ENCODE measurements around the gene AHRR.
A peak's percentile ranks its signal among the peaks of the same experiment; 100 is the strongest.

- no peak for TF ChIP-seq ZNF280A (IDR thresholded peaks at IDR 0.05; ENCODE audit: low read depth, partially characterized antibody)
- peak; percentile 74 for TF ChIP-seq RBFOX2 (IDR thresholded peaks at IDR 0.05; ENCODE audit: low read depth, low read length)
- TF ChIP-seq ZFX (CRISPR knock-in tag; IDR thresholded peaks at IDR 0.05), result peak; percentile 19; the same call in 1 of the 2 replicates
- TF ChIP-seq BMI1 (IDR thresholded peaks at IDR 0.05; ENCODE audit: low read length), result no peak
- no peak for TF ChIP-seq CBX2 (IDR thresholded peaks at IDR 0.05; ENCODE audit: insufficient read depth, low read length, poor library complexity, severe bottlenecking)
- TF ChIP-seq RAD21 (CRISPR knock-in tag; conservative IDR thresholded peaks at IDR 0.05 in 1 of 2, IDR thresholded peaks at IDR 0.05 in 1 of 2), result no peak
- no peak for TF ChIP-seq JUNB (CRISPR knock-in tag; conservative IDR thresholded peaks at IDR 0.05)
- 0 out of 4 replicates have a peak, but pooled peaks of 1 of the 2 experiments have one; percentile 60 for TF ChIP-seq ZNF639 (CRISPR knock-in tag; conservative IDR thresholded peaks at IDR 0.05 in 1 of 2, IDR thresholded peaks at IDR 0.05 in 1 of 2)
- no peak for TF ChIP-seq PHB2 (IDR thresholded peaks at IDR 0.05; ENCODE audit: low read depth)
- no peak for TF ChIP-seq DPF2 (IDR thresholded peaks at IDR 0.05)
Observed at GRCh38 chr5:443239-444151, 122.0 kb downstream of the AHRR start.
